T-cell (primary cell): Measurements from ENCODE around the gene RHOF. TPM values are rescaled to one million over a fixed set of nuclear protein-coding genes. Genes with fewer than 3 reads are reported as not detected.

Experiments
- ATAC-seq, 4 experiments: fragments of 200-7000 bp in 3 of 4; fragments of 150-1000 bp in 1 of 4; cut with Tn5 transposase; replicated peaks in 1 of 4; 1 replicate in 3 of 4; 2 replicates in 1 of 4; pipeline ENCODE4 v1.10.0; 2021; ENCODE audit warnings: moderate library complexity in 3 of 4, mild to moderate bottlenecking in 2 of 4, moderate number of reproducible peaks in 1 of 4
- CTCF ChIA-PET, 2 donors: fragments of 300-600 bp; sonication (Branson Sonifier 250); formaldehyde crosslinking; loops; one replicate each; lab custom pipeline; 2022; ENCODE audit warnings: antibody characterized with exemption in 2 of 2; lab: Charles Lee
- POLR2A ChIA-PET, 2 donors: fragments of 300-600 bp; sonication (Branson Sonifier 250); formaldehyde crosslinking; loops; one replicate each; lab custom pipeline; 2022; ENCODE audit warnings: antibody characterized with exemption in 2 of 2; lab: Charles Lee
- DNase-seq, 35 experiments: peaks; one replicate each; pipeline versions ENCODE4 v3.0.0 to v3.0.0-alpha.2; 2013 to 2023
- H3K27ac ChIP-seq: one replicate; pipeline ENCODE4 v1.5.1; 2013; ENCODE audit warnings: low read length
- H3K27me3 ChIP-seq, 2 experiments: replicated peaks in 1 of 2; 1 replicate in 1 of 2; 2 replicates in 1 of 2; pipeline versions ENCODE4 v1.6.1 to v1.7.0; 2013; ENCODE audit warnings: low read length in 1 of 2, mixed read lengths in 1 of 2; ENCODE audit not compliant: control insufficient read depth in 2 of 2, insufficient read depth in 2 of 2; ENCODE audit errors: extremely low read depth in 1 of 2
- H3K36me3 ChIP-seq, 2 donors: 1 replicate in 1 of 2; 2 replicates in 1 of 2; pipeline versions ENCODE4 v1.6.1 to v1.7.0; 2013; ENCODE audit warnings: low read length in 1 of 2; ENCODE audit not compliant: control insufficient read depth in 2 of 2, insufficient read depth in 1 of 2; ENCODE audit errors: extremely low read depth in 1 of 2
- H3K4me1 ChIP-seq, 2 experiments: 1 replicate in 1 of 2; 2 replicates in 1 of 2; pipeline versions ENCODE4 v1.6.1 to v1.7.0; 2013; ENCODE audit warnings: low read length in 2 of 2, mixed read lengths in 1 of 2; ENCODE audit not compliant: insufficient read depth in 2 of 2, control insufficient read depth in 1 of 2; ENCODE audit errors: extremely low read depth in 1 of 2
- H3K4me3 ChIP-seq, 2 donors: 1 replicate in 1 of 2; 2 replicates in 1 of 2; pipeline versions ENCODE4 v1.5.1 to v1.7.0; 2013; ENCODE audit warnings: mild to moderate bottlenecking in 2 of 2, low read length in 1 of 2, moderate library complexity in 1 of 2; ENCODE audit not compliant: control insufficient read depth in 1 of 2; ENCODE audit errors: extremely low read depth in 1 of 2
- H3K9me3 ChIP-seq: 2 replicates; pipeline ENCODE4 v1.7.0; 2013
- H3K27ac Mint-ChIP-seq, 2 donors: one replicate each; pipeline ENCODE4 v1.8.0; 2020 to 2021; ENCODE audit warnings: mild to moderate bottlenecking in 2 of 2, mixed read lengths in 2 of 2
- H3K27me3 Mint-ChIP-seq, 2 donors: one replicate each; pipeline ENCODE4 v1.8.0; 2021 to 2022; ENCODE audit warnings: mixed read lengths in 2 of 2
- H3K36me3 Mint-ChIP-seq: one replicate; pipeline ENCODE4 v1.8.0; 2021; ENCODE audit warnings: mixed read lengths
- H3K4me1 Mint-ChIP-seq, 3 donors: one replicate each; pipeline ENCODE4 v1.8.0; 2020 to 2022; ENCODE audit warnings: mixed read lengths in 3 of 3, mild to moderate bottlenecking in 1 of 3
- H3K4me3 Mint-ChIP-seq, 3 donors: one replicate each; pipeline ENCODE4 v1.8.0; 2020 to 2022; ENCODE audit warnings: mild to moderate bottlenecking in 3 of 3, mixed read lengths in 3 of 3, moderate library complexity in 3 of 3
- H3K9me3 Mint-ChIP-seq, 3 donors: one replicate each; pipeline ENCODE4 v1.8.0; 2020 to 2022; ENCODE audit warnings: mixed read lengths in 3 of 3
- WGBS: methylation state at CpG from one replicate; pipeline ENCODE4 v1.1.5; 2013; ENCODE audit warnings: missing lambda C conversion rate; ENCODE audit not compliant: insufficient coverage; 5-methylcytosine and 5-hydroxymethylcytosine counted together
- total RNA-seq, 35 experiments: library from RNA in 6 of 35; stranded (reverse) in 6 of 35; fragments of 120-200 nt in 1 of 35; gene quantifications; one replicate each; pipeline versions ENCODE4 v1.2.1 to v1.2.4 and lab custom pipeline; 2013 to 2026

RHOF gene
- total RNA-seq, 5 donors from 2014 or later (not counting 1 experiment from before 2014, with no cell fraction given), result 137 to 158 (median 145) TPM

GRCh38 chr12:121831571-121832245, 38.2 kb upstream of the RHOF start:
- Mint-ChIP-seq H3K27ac (no peak overlapping the region), H3K4me1 (peaks cover 6 to 17% (median 9%) of the 10 kb centered on the region in 3 donors), H3K27me3 (no peaks in the 10 kb centered on the region), H3K36me3 (peaks cover 39% of the 10 kb centered on the region), H3K9me3 (no peaks in the 10 kb centered on the region), H3K4me3 (no peak overlapping the region)
- CTCF ChIA-PET, result no interaction called here
- no peak for ATAC-seq
- H3K4me3 ChIP-seq, result no peak overlapping the region
- peaks cover 17 to 47% of the 10 kb centered on the region in 2 donors for H3K36me3 ChIP-seq
- POLR2A ChIA-PET, result no interaction called here
- H3K9me3 ChIP-seq, result no peaks in the 10 kb centered on the region
- H3K4me1 ChIP-seq, result no peaks in the 10 kb centered on the region
- DNase-seq, result no peak
- 86% methylated on average over 9 of the region's 19 CpGs for WGBS
- no peaks in the 10 kb centered on the region for H3K27me3 ChIP-seq
- no peak overlapping the region for H3K27ac ChIP-seq

GRCh38 chr12:121830588-121831265, 37.2 kb upstream of the RHOF start:
- Histone ChIP-seq H3K4me1 (no peaks in the 10 kb centered on the region), H3K9me3 (no peaks in the 10 kb centered on the region), H3K36me3 (peaks cover 17 to 56% of the 10 kb centered on the region in 2 donors), H3K27me3 (no peaks in the 10 kb centered on the region), H3K27ac (no peak overlapping the region), H3K4me3 (no peak overlapping the region)
- H3K36me3 Mint-ChIP-seq, result peaks cover 47% of the 10 kb centered on the region
- no peaks in the 10 kb centered on the region for H3K27me3 Mint-ChIP-seq
- 95% methylated on average over 24 of the region's 29 CpGs for WGBS
- H3K27ac Mint-ChIP-seq, result no peak overlapping the region
- ChIA-PET CTCF (no interaction called here), POLR2A (no interaction called here)
- H3K4me3 Mint-ChIP-seq, result no peak overlapping the region
- H3K9me3 Mint-ChIP-seq, result no peaks in the 10 kb centered on the region
- ATAC-seq (peak in 1 of 4 experiments; percentile 21), DNase-seq (no peak)
- H3K4me1 Mint-ChIP-seq, result peaks cover 9 to 24% (median 9%) of the 10 kb centered on the region in 3 donors

DNA sequence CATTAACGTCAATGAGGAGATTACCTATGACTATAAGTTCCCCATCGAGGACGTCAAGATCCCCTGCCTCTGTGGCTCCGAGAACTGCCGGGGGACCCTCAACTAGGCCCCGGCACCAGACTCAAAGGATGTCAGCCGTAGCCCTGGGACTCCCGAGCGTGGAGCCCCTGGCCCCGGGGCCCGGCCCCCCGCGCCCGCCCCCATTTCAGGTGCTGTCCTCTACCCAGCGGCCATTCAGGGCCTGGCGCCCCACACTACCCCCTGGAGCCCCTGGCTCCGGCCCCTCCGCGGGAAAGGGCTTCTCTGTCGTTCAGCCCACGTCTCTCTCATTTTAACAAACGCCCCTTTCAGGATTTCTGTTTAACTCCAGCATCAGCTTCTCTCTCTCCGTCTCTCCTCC, 36.6 kb upstream of the RHOF start:
- no peaks in the 10 kb centered on the region for H3K27me3 ChIP-seq
- H3K9me3 Mint-ChIP-seq, result no peaks in the 10 kb centered on the region
- ChIA-PET POLR2A (no interaction called here), CTCF (no interaction called here)
- H3K4me1 ChIP-seq, result no peaks in the 10 kb centered on the region
- no peak overlapping the region for H3K4me3 Mint-ChIP-seq
- peaks cover 47% of the 10 kb centered on the region for H3K36me3 Mint-ChIP-seq
- H3K4me1 Mint-ChIP-seq, result peaks cover 9 to 24% (median 9%) of the 10 kb centered on the region in 3 donors
- no peak overlapping the region for H3K27ac Mint-ChIP-seq
- no peak overlapping the region for H3K4me3 ChIP-seq
- ATAC-seq (no peak), DNase-seq (no peak)
- peaks cover 17 to 60% of the 10 kb centered on the region in 2 donors for H3K36me3 ChIP-seq
- H3K9me3 ChIP-seq, result no peaks in the 10 kb centered on the region
- H3K27ac ChIP-seq, result no peak overlapping the region
- WGBS, result 94% methylated on average over 13 of the region's 23 CpGs
- H3K27me3 Mint-ChIP-seq, result no peaks in the 10 kb centered on the region

- Histone ChIP-seq H3K9me3 (no peaks in the 10 kb centered on the region), H3K4me3 (no peak overlapping the region), H3K4me1 (no peaks in the 10 kb centered on the region), H3K27ac (no peak overlapping the region), H3K27me3 (no peaks in the 10 kb centered on the region), H3K36me3 (peaks cover 17 to 67% of the 10 kb centered on the region in 2 donors)
- Mint-ChIP-seq H3K4me3 (no peak overlapping the region), H3K27me3 (no peaks in the 10 kb centered on the region), H3K36me3 (peaks cover 47% of the 10 kb centered on the region), H3K9me3 (no peaks in the 10 kb centered on the region), H3K4me1 (peaks cover 9 to 24% (median 9%) of the 10 kb centered on the region in 3 donors), H3K27ac (peak overlapping the region in 1 of 2 donors; percentile 2)
- ATAC-seq, result no peak
- 92% methylated on average over 5 of the region's 7 CpGs for WGBS
- no peak for DNase-seq
- POLR2A ChIA-PET, result no interaction called here
- CTCF ChIA-PET, result no interaction called here
These were observed 35.9 kb upstream of the RHOF start for GRCh38 chr12:121829250-121829918.

- H3K27ac Mint-ChIP-seq, result peak overlapping the region in 1 of 2 donors; percentile 52
These were observed 35.3 kb upstream of the RHOF start for GRCh38 chr12:121828826-121829225.

DNA sequence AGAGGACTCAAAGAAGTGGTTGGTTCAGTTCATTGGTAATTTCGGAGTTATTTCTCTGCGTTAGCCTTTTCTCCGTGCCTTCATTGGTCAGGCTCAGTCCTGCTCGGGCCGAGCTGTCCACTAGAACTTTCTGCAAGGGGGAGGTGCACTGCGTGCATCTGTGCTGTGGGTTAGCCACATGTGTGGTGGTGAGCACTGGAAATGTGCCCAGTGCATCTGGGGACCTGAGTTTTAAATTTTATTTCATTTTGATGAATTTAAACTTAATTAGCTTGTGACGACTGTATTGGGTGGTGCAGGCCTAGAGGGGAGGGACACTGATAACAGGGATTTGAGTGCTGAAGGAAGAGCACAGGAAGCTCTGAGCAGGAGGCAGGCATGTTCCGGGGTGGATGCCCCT, 34.8 kb upstream of the RHOF start:
- Mint-ChIP-seq H3K4me1 (peaks cover 9 to 24% (median 9%) of the 10 kb centered on the region in 3 donors), H3K9me3 (no peaks in the 10 kb centered on the region), H3K27ac (peak overlapping the region; percentile 8 to 52), H3K36me3 (peaks cover 51% of the 10 kb centered on the region), H3K27me3 (no peaks in the 10 kb centered on the region), H3K4me3 (no peak overlapping the region)
- no peaks in the 10 kb centered on the region for H3K27me3 ChIP-seq
- WGBS, result 98% methylated on average over 8 of the region's 8 CpGs
- ATAC-seq, result no peak
- peaks cover 25 to 77% of the 10 kb centered on the region in 2 donors for H3K36me3 ChIP-seq
- H3K4me3 ChIP-seq, result no peak overlapping the region
- no peak for DNase-seq
- ChIA-PET CTCF (no interaction called here), POLR2A (interaction anchor here in 1 of 2 donors (0.6 kb wide), 2 partner anchors 213 to 825 kb away, joined by 4 to 10 read pairs; no protein-coding TSS in a partner anchor)
- no peak overlapping the region for H3K27ac ChIP-seq
- no peaks in the 10 kb centered on the region for H3K4me1 ChIP-seq
- H3K9me3 ChIP-seq, result no peaks in the 10 kb centered on the region

More at GRCh38 chr12:121828826-121829225, 35.3 kb upstream of the RHOF start:
- Mint-ChIP-seq H3K4me3 (no peak overlapping the region), H3K4me1 (peaks cover 9 to 24% (median 9%) of the 10 kb centered on the region in 3 donors), H3K36me3 (peaks cover 47% of the 10 kb centered on the region), H3K27me3 (no peaks in the 10 kb centered on the region), H3K9me3 (no peaks in the 10 kb centered on the region)
- 95% methylated on average over 9 of the region's 9 CpGs for WGBS
- Histone ChIP-seq H3K4me1 (no peaks in the 10 kb centered on the region), H3K9me3 (no peaks in the 10 kb centered on the region), H3K36me3 (peaks cover 20 to 72% of the 10 kb centered on the region in 2 donors), H3K4me3 (no peak overlapping the region), H3K27me3 (no peaks in the 10 kb centered on the region), H3K27ac (no peak overlapping the region)
- POLR2A ChIA-PET, result interaction anchor here in 1 of 2 donors (0.6 kb wide), 1 partner anchor 826 kb away, joined by 10 read pairs; no protein-coding TSS in a partner anchor
- CTCF ChIA-PET, result no interaction called here
- DNase-seq (no peak), ATAC-seq (no peak)
